Osteoblast (primary cell): ENCODE data around the gene SLC66A1. TPM values are rescaled to one million over a fixed set of nuclear protein-coding genes. Genes with fewer than 3 reads are reported as not detected.

Experiments
- DNase-seq: peaks from one replicate; pipeline ENCODE4 v3.0.0; 2011; ENCODE audit warnings: low spot score, mixed read lengths; ENCODE audit not compliant: insufficient read length; ENCODE audit errors: missing footprints
- H2AFZ ChIP-seq: 2 replicates; pipeline ENCODE4 v1.6.0; 2011; ENCODE audit warnings: mild to moderate bottlenecking, low read length
- H3K27ac ChIP-seq: 2 replicates; pipeline ENCODE4 v1.5.1; 2011; ENCODE audit warnings: mild to moderate bottlenecking, low read depth, low read length, moderate library complexity
- H3K27me3 ChIP-seq: 2 replicates; pipeline ENCODE4 v1.6.0; 2012; ENCODE audit warnings: mild to moderate bottlenecking, control low read depth, inconsistent platforms, low read length, moderate library complexity; ENCODE audit not compliant: insufficient read depth
- H3K36me3 ChIP-seq: 2 replicates; pipeline ENCODE4 v1.5.1; 2011; ENCODE audit warnings: mild to moderate bottlenecking, low read length, control low read depth, moderate library complexity; ENCODE audit not compliant: insufficient read depth
- H3K4me1 ChIP-seq: 2 replicates; pipeline ENCODE4 v1.5.1; 2011; ENCODE audit warnings: mild to moderate bottlenecking, low read length, control low read depth, moderate library complexity; ENCODE audit not compliant: insufficient read depth
- H3K4me2 ChIP-seq: 2 replicates; pipeline ENCODE4 v1.6.0; 2011; ENCODE audit warnings: mild to moderate bottlenecking, low read length; ENCODE audit not compliant: insufficient read depth
- H3K4me3 ChIP-seq: fragments of 200-600 bp; sonication (generic); 3 replicates; pipeline ENCODE4 v1.5.1; 2012; ENCODE audit warnings: mild to moderate bottlenecking, low read length, inconsistent platforms; ENCODE audit not compliant: insufficient read depth
- H3K79me2 ChIP-seq: 2 replicates; pipeline ENCODE4 v1.6.0; 2012; ENCODE audit warnings: mild to moderate bottlenecking, low read length, control low read depth, inconsistent platforms; ENCODE audit not compliant: insufficient read depth
- H3K9me3 ChIP-seq: 2 replicates; pipeline ENCODE4 v1.5.1; 2011; ENCODE audit warnings: low read depth, low read length, control low read depth
- H4K20me1 ChIP-seq: 2 replicates; pipeline ENCODE4 v1.6.0; 2012; ENCODE audit warnings: mild to moderate bottlenecking, low read length, control low read depth; ENCODE audit not compliant: insufficient read depth
- CTCF ChIP-seq: IDR thresholded peaks from 2 replicates; pipeline ENCODE4 v1.5.1; 2011; ENCODE audit warnings: mild to moderate bottlenecking, low read depth, low read length, moderate library complexity; ENCODE audit errors: extremely low read depth
- total RNA-seq: library from RNA; depleted of rRNA; stranded (reverse); fragments of >200 nt; gene quantifications from 2 replicates; pipeline ENCODE4 v1.2.3, GENCODE V29; 2012

Gene SLC66A1
- total RNA-seq, 1 donor, result 32.6 TPM

- Histone ChIP-seq H3K27ac (no peak overlapping the region), H3K4me1 (peaks cover 17% of the 10 kb centered on the region), H3K4me3 (no peak overlapping the region), H4K20me1 (peaks cover 78% of the 10 kb centered on the region), H3K27me3 (no peaks in the 10 kb centered on the region), H2AFZ (no peak overlapping the region), H3K36me3 (peaks cover 51% of the 10 kb centered on the region), H3K79me2 (peaks cover 88% of the 10 kb centered on the region), H3K4me2 (no peak overlapping the region), H3K9me3 (no peaks in the 10 kb centered on the region)
- no peak for TF ChIP-seq CTCF
- peak; percentile 60 for DNase-seq
Measured at GRCh38 chr1:19370453-19371170, 58.5 kb downstream of the SLC66A1 start.

GRCh38 chr1:19371226-19372135, 59.4 kb downstream of the SLC66A1 start:
- Histone ChIP-seq H3K9me3 (no peaks in the 10 kb centered on the region), H3K4me1 (peaks cover 21% of the 10 kb centered on the region), H3K27me3 (no peaks in the 10 kb centered on the region), H3K27ac (no peak overlapping the region), H3K4me2 (no peak overlapping the region), H2AFZ (no peak overlapping the region), H3K36me3 (peaks cover 59% of the 10 kb centered on the region), H3K79me2 (peaks cover 91% of the 10 kb centered on the region), H4K20me1 (peaks cover 86% of the 10 kb centered on the region), H3K4me3 (no peak overlapping the region)
- no peak for TF ChIP-seq CTCF
- DNase-seq, result peak; percentile 57

- Histone ChIP-seq H3K36me3 (peaks cover 66% of the 10 kb centered on the region), H3K4me2 (no peak overlapping the region), H3K79me2 (peaks cover 89% of the 10 kb centered on the region), H3K27ac (no peak overlapping the region), H3K27me3 (no peaks in the 10 kb centered on the region), H2AFZ (no peak overlapping the region), H3K9me3 (no peaks in the 10 kb centered on the region), H3K4me1 (peaks cover 21% of the 10 kb centered on the region), H4K20me1 (peaks cover 84% of the 10 kb centered on the region), H3K4me3 (no peak overlapping the region)
- no peak for TF ChIP-seq CTCF
- DNase-seq, result no peak
Measured at GRCh38 chr1:19372136-19372514, 60.0 kb downstream of the SLC66A1 start.

GRCh38 chr1:19372602-19373001, 60.5 kb downstream of the SLC66A1 start:
- no peaks in the 10 kb centered on the region for H3K27me3 ChIP-seq
- H3K36me3 ChIP-seq, result peaks cover 71% of the 10 kb centered on the region
- H3K79me2 ChIP-seq, result peaks cover 86% of the 10 kb centered on the region
- no peak for TF ChIP-seq CTCF
- H3K4me3 ChIP-seq, result no peak overlapping the region
- H3K4me2 ChIP-seq, result no peak overlapping the region
- no peak overlapping the region for H2AFZ ChIP-seq
- peaks cover 79% of the 10 kb centered on the region for H4K20me1 ChIP-seq
- H3K27ac ChIP-seq, result no peak overlapping the region
- peaks cover 21% of the 10 kb centered on the region for H3K4me1 ChIP-seq
- peak; percentile 60 for DNase-seq
- no peaks in the 10 kb centered on the region for H3K9me3 ChIP-seq
